GM12864 (cell line): ENCODE measurements around the gene TCP11.

Experiments used
- DNase-seq: peaks from one replicate; pipeline ENCODE4 v3.0.0-alpha.2; 2011; ENCODE audit warnings: low read depth
- H3K4me3 ChIP-seq: 2 replicates; pipeline ENCODE4 v1.5.1; 2011; ENCODE audit warnings: mild to moderate bottlenecking, low read depth, low read length, control low read depth
- TF ChIP-seq, protein P1 (sequence below): IDR thresholded peaks from 2 replicates; pipeline ENCODE4 v1.5.1; 2011; ENCODE audit warnings: low read depth, mild to moderate bottlenecking, moderate library complexity, low read length, control low read depth, inconsistent platforms; ENCODE audit errors: missing control alignments

Gene TCP11

DNA sequence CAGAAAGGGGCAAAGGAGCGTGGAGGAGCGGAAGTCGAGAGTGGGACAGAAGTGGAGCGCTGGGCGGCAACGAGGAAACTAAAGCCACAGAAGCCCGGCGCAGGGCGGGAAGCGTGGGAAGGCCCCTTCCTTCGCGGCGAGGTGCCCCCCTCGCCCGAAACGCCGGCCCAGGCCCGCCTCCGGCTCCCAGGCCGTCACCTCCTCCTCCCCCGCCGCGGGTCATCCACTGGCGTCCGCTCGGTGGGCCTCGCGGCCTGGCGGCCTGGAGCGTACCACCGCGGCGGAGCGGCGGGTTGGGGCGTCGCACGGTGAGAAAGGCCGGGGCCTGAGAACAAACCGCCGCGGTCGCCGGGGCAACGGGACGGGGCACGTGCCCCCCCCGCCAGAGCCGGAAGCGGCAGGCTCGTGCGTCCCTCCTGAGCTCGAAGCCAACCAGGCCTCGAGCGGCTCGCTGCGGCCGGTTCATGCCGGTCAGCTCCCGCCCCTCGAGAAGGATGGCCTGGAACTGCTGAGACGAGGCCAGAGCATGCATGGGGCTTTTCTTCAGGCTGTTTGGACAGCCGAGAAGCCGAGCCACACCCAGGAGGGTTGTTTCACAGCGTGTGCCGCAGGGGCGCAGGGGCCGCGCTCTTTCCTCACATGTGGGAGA is at the start of gene TCP11:
Gene TCP11, minus strand, starts transcription at position 333 of the 649 bp plus-strand sequence. CDS start 469 bp downstream, outside the sequence.
- TF ChIP-seq, protein P1, sequence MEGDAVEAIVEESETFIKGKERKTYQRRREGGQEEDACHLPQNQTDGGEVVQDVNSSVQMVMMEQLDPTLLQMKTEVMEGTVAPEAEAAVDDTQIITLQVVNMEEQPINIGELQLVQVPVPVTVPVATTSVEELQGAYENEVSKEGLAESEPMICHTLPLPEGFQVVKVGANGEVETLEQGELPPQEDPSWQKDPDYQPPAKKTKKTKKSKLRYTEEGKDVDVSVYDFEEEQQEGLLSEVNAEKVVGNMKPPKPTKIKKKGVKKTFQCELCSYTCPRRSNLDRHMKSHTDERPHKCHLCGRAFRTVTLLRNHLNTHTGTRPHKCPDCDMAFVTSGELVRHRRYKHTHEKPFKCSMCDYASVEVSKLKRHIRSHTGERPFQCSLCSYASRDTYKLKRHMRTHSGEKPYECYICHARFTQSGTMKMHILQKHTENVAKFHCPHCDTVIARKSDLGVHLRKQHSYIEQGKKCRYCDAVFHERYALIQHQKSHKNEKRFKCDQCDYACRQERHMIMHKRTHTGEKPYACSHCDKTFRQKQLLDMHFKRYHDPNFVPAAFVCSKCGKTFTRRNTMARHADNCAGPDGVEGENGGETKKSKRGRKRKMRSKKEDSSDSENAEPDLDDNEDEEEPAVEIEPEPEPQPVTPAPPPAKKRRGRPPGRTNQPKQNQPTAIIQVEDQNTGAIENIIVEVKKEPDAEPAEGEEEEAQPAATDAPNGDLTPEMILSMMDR: no peak
- no peak for DNase-seq
- peak within 1 kb of the TSS; percentile 34 for H3K4me3 ChIP-seq

DNA sequence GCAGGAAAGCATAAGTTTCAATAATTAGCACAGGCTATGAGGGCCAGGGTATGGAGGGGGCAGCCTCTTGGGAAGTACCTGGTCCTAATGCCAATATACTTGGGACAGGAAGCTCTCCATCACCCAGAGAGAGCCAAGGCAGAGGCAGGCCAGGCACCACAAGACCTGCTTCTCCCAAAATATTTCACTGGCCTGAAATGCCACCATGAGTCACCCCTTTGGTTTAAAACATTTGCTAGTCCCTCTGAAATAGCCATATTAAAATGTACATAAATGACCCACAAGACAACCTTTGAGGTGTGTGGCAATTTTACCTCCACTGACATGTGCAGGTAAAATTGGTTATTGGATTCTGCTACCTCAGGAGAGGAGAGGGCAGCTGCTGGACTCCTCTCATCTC is 49.2 kb upstream of the TCP11 start:
- TF ChIP-seq, protein P1: no peak
- H3K4me3 ChIP-seq: no peak overlapping the region
- no peak for DNase-seq

DNA sequence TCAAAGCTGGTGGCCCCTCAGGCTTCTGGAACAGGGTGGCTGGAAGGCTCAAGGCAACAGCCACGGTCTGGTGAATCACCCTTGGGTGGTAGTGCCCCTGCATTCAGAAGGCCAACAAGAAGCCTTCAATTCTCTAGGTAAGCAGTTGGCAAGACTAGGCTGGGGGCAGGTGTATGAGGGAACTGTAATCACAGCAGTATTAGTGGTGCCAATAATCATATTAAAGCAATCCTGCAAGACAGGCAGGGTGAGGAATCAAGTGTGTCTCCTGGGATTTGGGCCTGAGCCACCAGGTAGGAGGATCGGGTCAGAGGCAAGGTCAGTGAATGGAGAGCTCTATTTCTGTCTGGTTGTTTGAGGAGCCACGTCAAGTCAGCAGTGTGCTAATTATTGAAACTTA is 47.7 kb upstream of the TCP11 start:
- H3K4me3 ChIP-seq: no peak overlapping the region
- TF ChIP-seq, protein P1: no peak
- DNase-seq: no peak

DNA sequence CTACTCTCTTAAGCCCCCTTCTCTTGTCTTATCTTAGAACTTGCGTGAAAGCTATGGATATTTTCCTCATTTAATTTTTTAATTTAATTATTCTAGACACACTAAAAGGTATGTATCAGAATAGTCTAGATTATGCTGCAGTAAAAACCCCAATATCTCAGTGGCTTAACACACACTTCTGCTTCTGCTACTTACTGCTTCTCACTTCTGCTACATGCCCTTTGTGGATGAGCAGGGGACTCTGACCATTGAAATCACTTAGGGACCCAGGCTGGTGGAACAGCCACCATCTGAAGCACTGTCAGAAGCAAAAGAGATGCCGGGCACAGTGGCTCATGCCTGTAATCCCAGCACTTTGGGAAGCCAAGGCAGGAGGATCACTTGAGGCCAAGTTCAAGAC is 45.4 kb upstream of the TCP11 start:
- no peak for DNase-seq
- TF ChIP-seq, protein P1: no peak
- no peak overlapping the region for H3K4me3 ChIP-seq

DNA sequence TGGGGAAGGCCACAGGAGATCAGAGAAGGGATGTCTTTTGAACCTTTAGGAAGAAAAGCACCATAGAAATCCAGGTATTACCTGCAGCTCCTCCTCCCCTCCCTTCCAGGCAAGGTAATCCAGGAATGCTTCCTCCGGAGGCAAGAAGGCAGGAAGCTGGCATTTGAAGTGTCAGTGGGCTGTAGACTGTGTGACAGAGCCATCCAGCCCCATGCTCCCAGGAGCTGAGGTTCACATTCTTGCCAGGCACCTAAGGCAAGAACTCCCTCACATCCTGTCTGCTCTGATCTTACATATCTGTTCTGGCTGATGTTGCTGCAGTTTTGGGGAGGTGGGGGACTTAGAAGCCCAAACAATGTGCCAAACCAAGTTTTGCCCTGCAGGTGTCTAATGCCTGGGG is 44.8 kb upstream of the TCP11 start:
- H3K4me3 ChIP-seq: no peak overlapping the region
- TF ChIP-seq, protein P1: no peak
- DNase-seq: no peak

DNA sequence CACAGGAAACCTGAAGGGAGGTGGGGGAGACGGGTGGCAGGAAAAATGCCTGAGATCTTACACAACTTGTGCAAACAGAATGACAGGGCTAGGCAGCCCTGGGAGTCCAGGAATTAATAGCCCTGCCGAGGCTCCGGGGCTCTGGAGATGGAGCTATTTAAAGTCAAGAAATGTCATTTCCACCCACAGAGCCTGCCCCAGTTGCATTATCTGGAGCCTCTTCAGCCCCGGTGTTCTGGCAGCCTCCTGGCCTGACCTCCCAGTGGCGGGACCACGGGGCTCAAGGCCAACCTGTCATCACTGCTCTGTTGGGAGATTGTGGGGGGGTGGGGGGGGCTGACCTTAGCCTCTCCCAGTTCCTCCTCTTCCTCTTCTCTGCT is 44.2 kb upstream of the TCP11 start:
- TF ChIP-seq, protein P1: no peak
- DNase-seq: no peak
- H3K4me3 ChIP-seq: no peak overlapping the region
